HCT116 (cell line): ENCODE measurements around the gene TRIOBP. TPM values are rescaled to one million over a fixed set of nuclear protein-coding genes. Genes with fewer than 3 reads are reported as not detected.

Experiments
- ATAC-seq: fragments of 200-7000 bp; cut with Tn5 transposase; 2 replicates; pipeline ENCODE4 v1.9.1; 2020; ENCODE audit warnings: mild to moderate bottlenecking, moderate library complexity
- BruUV-seq: library from RNA; stranded (reverse); fragments of 400-500 nt; replicated peaks from 2 replicates; lab custom pipeline; 2021; lab: Mats Ljungman, UMichigan
- CTCF ChIA-PET: fragments of 300-600 bp; sonication (Branson Sonifier 250); formaldehyde crosslinking; loops from one replicate; lab custom pipeline; 2021; ENCODE audit warnings: antibody characterized with exemption; lab: Charles Lee
- POLR2A ChIA-PET: fragments of 300-600, 350-600 bp; sonication (Branson Sonifier 250); formaldehyde crosslinking; loops from one replicate; lab custom pipeline; 2021; ENCODE audit warnings: antibody characterized with exemption; lab: Charles Lee
- RAD21 ChIA-PET, 2 experiments: fragments of 300-600 bp; sonication (Branson Sonifier 250); formaldehyde crosslinking; loops; one replicate each; lab custom pipeline; 2023; ENCODE audit warnings: low total read pairs in 2 of 2; ENCODE audit not compliant: uncharacterized antibody in 2 of 2, unreplicated experiment in 2 of 2, low non-redundant PET in 1 of 2; lab: Charles Lee
- DNase-seq: peaks from one replicate; pipeline ENCODE4 v3.0.0-alpha.2; 2010; ENCODE audit warnings: low read depth, low spot score
- H2AFZ ChIP-seq: fragments of 200-600 bp; shearing (Covaris generic), sonication (generic); 2 replicates; pipeline ENCODE4 v1.6.1; 2017; ENCODE audit warnings: low read depth, mixed run types, mixed read lengths, antibody characterized with exemption, low read length; ENCODE audit not compliant: poor library complexity, severe bottlenecking
- H3K27ac ChIP-seq: 2 replicates; pipeline ENCODE4 v1.5.1; 2012; ENCODE audit warnings: low read depth, low read length
- H3K27me3 ChIP-seq: fragments of 200-600 bp; sonication (generic); 2 replicates; pipeline ENCODE4 v1.6.1; 2016; ENCODE audit warnings: mixed run types, low read length, mixed read lengths; ENCODE audit not compliant: insufficient read depth
- H3K36me3 ChIP-seq, 2 experiments: fragments of 200-500 bp in 1 of 2; fragments of 200-600 bp in 1 of 2; sonication (Bioruptor generic) in 1 of 2; sonication (generic) in 1 of 2; 2 replicates each; pipeline versions ENCODE4 v1.5.1 to v1.6.1; 2014 to 2016; ENCODE audit warnings: low read length in 2 of 2, inconsistent platforms in 1 of 2, mixed read lengths in 1 of 2, mixed run types in 1 of 2; ENCODE audit not compliant: insufficient read depth in 2 of 2, control insufficient read depth in 1 of 2
- H3K4me1 ChIP-seq, 2 experiments: fragments of 200-600 bp in 1 of 2; sonication (generic) in 1 of 2; 2 replicates each; pipeline versions ENCODE4 v1.5.1 to v1.6.1; 2012 to 2017; ENCODE audit warnings: low read length in 2 of 2, inconsistent platforms in 1 of 2, mild to moderate bottlenecking in 1 of 2, mixed read lengths in 1 of 2, mixed run types in 1 of 2, moderate library complexity in 1 of 2; ENCODE audit not compliant: insufficient read depth in 2 of 2, control insufficient read depth in 1 of 2
- H3K4me2 ChIP-seq: fragments of 200-600 bp; sonication (generic); 2 replicates; pipeline ENCODE4 v1.6.1; 2017; ENCODE audit warnings: mixed run types, low read length, mixed read lengths
- H3K4me3 ChIP-seq, 2 experiments: fragments of 200-600 bp in 1 of 2; sonication (generic) in 1 of 2; replicated peaks in 1 of 2; 2 replicates each; pipeline ENCODE4 v1.5.1; 2011 to 2016; ENCODE audit warnings: low read length in 2 of 2, control low read depth in 1 of 2, low read depth in 1 of 2, mild to moderate bottlenecking in 1 of 2, mixed read lengths in 1 of 2, mixed run types in 1 of 2
- H3K79me2 ChIP-seq: fragments of 200-600 bp; sonication (generic); 2 replicates; pipeline ENCODE4 v1.6.1; 2017; ENCODE audit warnings: mild to moderate bottlenecking, mixed run types, low read length, moderate library complexity, mixed read lengths; ENCODE audit not compliant: insufficient read depth
- H3K9ac ChIP-seq: fragments of 200-600 bp; sonication (generic); 2 replicates; pipeline ENCODE4 v1.6.1; 2016; ENCODE audit warnings: low read length, mixed read lengths
- H3K9me2 ChIP-seq: fragments of 200-600 bp; sonication (generic), shearing (Covaris generic); 2 replicates; pipeline ENCODE4 v1.6.1; 2017; ENCODE audit warnings: mixed run types, mild to moderate bottlenecking, moderate library complexity; ENCODE audit not compliant: insufficient read depth
- H3K9me3 ChIP-seq, 2 experiments: fragments of 200-500 bp in 1 of 2; fragments of 200-600 bp in 1 of 2; sonication (Bioruptor generic) in 1 of 2; sonication (generic) in 1 of 2; 2 replicates each; pipeline ENCODE4 v1.6.1; 2014 to 2017; ENCODE audit warnings: low read length in 2 of 2, mixed read lengths in 2 of 2, inconsistent platforms in 1 of 2, low read depth in 1 of 2, mild to moderate bottlenecking in 1 of 2, mixed run types in 1 of 2, moderate library complexity in 1 of 2; ENCODE audit not compliant: control insufficient read depth in 1 of 2, insufficient read depth in 1 of 2
- H4K20me1 ChIP-seq: fragments of 200-600 bp; sonication (generic), shearing (Covaris generic); 2 replicates; pipeline ENCODE4 v1.6.1; 2017; ENCODE audit warnings: mixed run types, mild to moderate bottlenecking, moderate library complexity; ENCODE audit not compliant: insufficient read depth
- CBX3 ChIP-seq: IDR thresholded peaks from 2 replicates; pipeline ENCODE4 v1.6.1; 2012; ENCODE audit warnings: low read depth
- CTCF ChIP-seq, 3 experiments: fragments of 200-600 bp in 1 of 3; sonication (generic) in 1 of 3; IDR thresholded peaks in 2 of 3; conservative IDR thresholded peaks in 1 of 3; 2 replicates each; pipeline ENCODE4 v1.5.1; 2012 to 2017; ENCODE audit warnings: low read depth in 2 of 3, low read length in 2 of 3, antibody characterized with exemption in 1 of 3, borderline replicate concordance in 1 of 3, control low read depth in 1 of 3, mild to moderate bottlenecking in 1 of 3, mixed read lengths in 1 of 3, mixed run types in 1 of 3, moderate library complexity in 1 of 3; ENCODE audit not compliant: insufficient read depth in 1 of 3
- EGR1 ChIP-seq: IDR thresholded peaks from 2 replicates; pipeline ENCODE4 v1.6.1; 2012; ENCODE audit warnings: low read depth
- ELF1 ChIP-seq: IDR thresholded peaks from 2 replicates; pipeline ENCODE4 v1.6.1; 2012; ENCODE audit warnings: low read depth, borderline replicate concordance
- EZH2 ChIP-seq: fragments of 200-600 bp; sonication (generic); IDR thresholded peaks from 2 replicates; pipeline ENCODE4 v1.6.1; 2017; ENCODE audit warnings: antibody characterized with exemption, mixed run types
- MAX ChIP-seq: IDR thresholded peaks from 2 replicates; pipeline ENCODE4 v1.6.1; 2012
- POLR2AphosphoS5 ChIP-seq: IDR thresholded peaks from 2 replicates; pipeline ENCODE4 v1.6.1; 2011; ENCODE audit warnings: mild to moderate bottlenecking, low read depth, low read length, moderate library complexity
- REST ChIP-seq: IDR thresholded peaks from 2 replicates; pipeline ENCODE4 v1.6.1; 2012; ENCODE audit warnings: low read depth
- TCF7L2 ChIP-seq: IDR thresholded peaks from 2 replicates; pipeline ENCODE4 v1.7.0; 2011; ENCODE audit warnings: borderline replicate concordance, inconsistent platforms; ENCODE audit not compliant: insufficient read depth, insufficient read length; ENCODE audit errors: extremely low read depth
- ZNF274 ChIP-seq: fragments of 200-500 bp; sonication (Bioruptor generic); IDR thresholded peaks from 2 replicates; pipeline ENCODE4 v1.6.1; 2014; ENCODE audit warnings: mild to moderate bottlenecking, low read depth, low read length, inconsistent platforms
- intact Hi-C: fragments of 100-400 bp; cut with micrococcal nuclease; formaldehyde crosslinking; loops from 2 replicates; pipeline ENCODE4 v1.10.0; 2022
- total RNA-seq: library from RNA; stranded (reverse); gene quantifications from one replicate; pipeline ENCODE4 v1.2.1, GENCODE V29; 2021; ENCODE audit not compliant: unreplicated experiment

Gene TRIOBP
- total RNA-seq, 1 experiment from 2014 or later = 244 TPM

- TF ChIP-seq CTCF (IDR thresholded peaks at IDR 0.05 in 2 of 3, conservative IDR thresholded peaks at IDR 0.05 in 1 of 3; ENCODE audit: borderline replicate concordance in 1 of 3, insufficient read depth in 1 of 3, low read depth in 2 of 3, low read length in 2 of 3) (peak in 2 of 3 experiments; percentile 67 to 71; a peak in 4 of 6 replicates), ZNF274 (no peak), CBX3 (no peak), ELF1 (no peak), MAX (no peak)
Measured at GRCh38 chr22:37782340-37783168, 85.7 kb downstream of the TRIOBP start (continued).

GRCh38 chr22:37784829-37785495 lies 88.1 kb downstream of the TRIOBP start:
- H3K27me3 ChIP-seq = no peaks in the 10 kb centered on the region
- BruUV-seq = no TSS peak
- H3K4me2 ChIP-seq = peak overlapping the region; percentile 72
- no peaks in the 10 kb centered on the region for H3K9me3 ChIP-seq
- ATAC-seq (peak; percentile 33), DNase-seq (peak; percentile 74)
- no peak for TF ChIP-seq CBX3
- TF ChIP-seq TCF7L2 = peak; percentile 85
- no peak for TF ChIP-seq REST
- no peak for TF ChIP-seq EZH2
- TF ChIP-seq EGR1 = no peak
- peak; percentile 61 for TF ChIP-seq POLR2AphosphoS5
- no peaks in the 10 kb centered on the region for H3K79me2 ChIP-seq
- no peaks in the 10 kb centered on the region for H4K20me1 ChIP-seq
- ChIA-PET RAD21 (no interaction called here), POLR2A (interaction anchor here (0.9 to 5.5 kb wide), 4 partner anchors 20 to 109 kb away, joined by 3 to 63 read pairs (median 4); partner anchors contain the start of gene LGALS1), CTCF (no interaction called here)
- H3K36me3 ChIP-seq = no peaks in the 10 kb centered on the region
- H3K4me3 ChIP-seq = 0 out of 4 replicates have a peak overlapping the region, but pooled peaks of 1 of the 2 experiments have one; percentile 7
- peaks cover 51 to 59% of the 10 kb centered on the region in 2 experiments for H3K4me1 ChIP-seq
- peak overlapping the region; percentile 85 for H3K27ac ChIP-seq
- H3K9ac ChIP-seq = peak overlapping the region; percentile 57
- no peaks in the 10 kb centered on the region for H3K9me2 ChIP-seq
- H2AFZ ChIP-seq = no peak overlapping the region
- intact Hi-C loops = loop anchor here (2.0 to 5.0 kb wide), 2 partner anchors 32 to 43 kb away; no protein-coding TSS in a partner anchor
